ENCODE data around the gene PCK1. TPM values are rescaled to one million over a fixed set of nuclear protein-coding genes. Genes with fewer than 3 reads are reported as not detected.

The PCK1 gene
- total and polyA plus RNA-seq, 2 of the 8 experiments (the other 6 are each of a cell fraction or from before 2014, with no cell fraction given): not detected

GRCh38 chr20:57580478-57581201 is 19.7 kb downstream of the PCK1 start (continued):
- no peak for TF ChIP-seq TAF1 (IDR thresholded peaks at IDR 0.05; ENCODE audit: low read depth, low read length)

Data from H1 (cell line).